ENCODE results near the gene TAF11L2.
"Not testable (repeated sequence)": the region's sequence is repeated elsewhere in the genome, so short reads cannot be mapped to it uniquely, and the experiment has no call there.

TAF11L2 gene

GRCh38 chr5:17526504-17526903, 28.5 kb downstream of the TAF11L2 start:
- DNase-seq (ENCODE audit: low read depth, low spot score) = not testable (repeated sequence)

- not testable (repeated sequence) for DNase-seq (ENCODE audit: low read depth, low spot score)
Measured at GRCh38 chr5:17528369-17528768, 30.3 kb downstream of the TAF11L2 start, which contains the start of gene TAF11L6. Gene TAF11L6, plus strand, starts transcription at chr5:17528669.

Data from astrocyte of the hippocampus (primary cell).